HG02885 (cell line): ENCODE measurements around the gene SAMD4A.

Source experiments
- ATAC-seq: cut with Tn5 transposase; IDR thresholded peaks from one replicate; pipeline ENCODE4 v1.9.1; 2021; ENCODE audit warnings: mild to moderate bottlenecking; ENCODE audit not compliant: unreplicated experiment, poor library complexity

SAMD4A gene

DNA sequence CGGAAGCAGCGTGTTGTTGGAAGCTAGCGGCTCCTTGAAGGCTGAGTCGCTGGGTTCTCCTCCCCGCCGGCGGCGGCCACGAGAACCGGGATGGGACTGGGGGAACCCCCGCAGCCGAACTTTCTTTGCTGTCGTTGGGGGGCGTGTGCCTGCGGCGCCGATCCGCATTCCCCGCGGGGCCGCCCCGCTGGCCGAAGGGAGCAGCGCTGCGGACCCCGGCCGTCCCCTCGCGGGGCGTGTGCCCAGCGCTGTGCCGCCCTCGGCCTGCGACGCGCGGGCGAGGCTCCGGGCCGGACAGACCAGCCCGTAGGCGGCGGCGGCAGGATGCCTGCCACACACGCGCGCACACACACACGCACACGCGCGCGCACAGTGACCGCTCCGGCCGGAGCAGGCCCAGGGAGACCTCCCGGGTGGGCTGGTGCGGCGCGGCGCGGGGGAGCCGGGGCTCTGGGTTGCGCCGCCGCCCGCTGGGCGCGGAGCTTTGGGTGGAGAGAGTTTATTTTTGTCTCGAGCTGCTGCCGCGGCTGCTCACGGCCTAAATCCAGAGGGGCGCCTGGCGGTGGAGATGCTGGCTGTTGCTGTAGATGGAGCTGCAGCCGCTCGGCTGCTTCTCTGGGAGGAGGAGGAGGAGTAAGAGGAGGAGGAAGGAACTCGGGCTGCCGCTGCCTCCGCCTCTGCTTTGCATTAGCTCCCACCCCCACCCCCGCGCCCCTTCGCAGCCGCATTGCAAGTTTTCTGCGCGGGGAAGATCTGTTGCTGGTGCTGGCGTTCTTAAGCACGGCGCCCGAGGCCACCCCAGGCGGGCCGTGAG is at the start of gene SAMD4A:
Gene SAMD4A (plus strand): TSS at position 719 of the 814 bp plus-strand sequence. CDS start 789 bp downstream, outside the sequence.
- ATAC-seq = peak; percentile 48

DNA sequence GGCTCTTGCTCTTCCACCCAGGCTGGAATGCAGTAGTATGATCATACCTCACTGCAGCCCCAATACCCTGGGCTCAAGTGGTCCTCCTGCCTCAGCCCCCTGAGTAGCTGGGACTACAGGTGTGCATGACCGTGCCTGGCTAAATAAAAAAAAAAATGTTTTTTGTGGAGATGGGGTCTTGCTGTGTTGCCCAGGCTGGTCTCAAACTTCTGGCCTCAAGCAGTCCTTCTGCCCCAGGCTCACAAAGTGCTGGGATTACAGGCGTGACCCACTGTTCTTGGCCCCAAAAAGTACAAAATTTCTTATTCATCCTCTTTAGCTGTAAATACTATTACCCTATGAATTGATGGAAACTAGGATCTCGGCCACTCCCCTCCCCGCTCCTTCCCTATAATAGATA is 42.5 kb upstream of the SAMD4A start:
- ATAC-seq = no peak

DNA sequence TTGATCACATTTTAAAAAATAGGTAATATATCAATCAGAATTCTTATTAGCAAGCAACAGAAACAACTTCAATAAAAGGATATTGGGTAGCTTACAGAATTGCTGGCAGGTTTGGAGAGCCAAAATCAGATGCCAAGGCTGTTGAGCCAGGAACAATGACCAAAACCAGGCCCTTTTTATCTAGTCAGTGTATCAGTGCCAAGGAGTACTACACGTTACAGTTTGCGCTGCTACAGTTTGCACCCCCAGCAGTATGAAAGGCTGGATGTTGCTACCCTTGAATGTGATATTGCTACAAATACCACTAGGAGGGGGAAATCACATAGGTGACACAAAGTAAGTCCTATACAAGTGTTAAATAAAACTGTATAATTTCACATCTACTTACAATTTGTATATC is 38.0 kb upstream of the SAMD4A start:
- ATAC-seq = no peak

DNA sequence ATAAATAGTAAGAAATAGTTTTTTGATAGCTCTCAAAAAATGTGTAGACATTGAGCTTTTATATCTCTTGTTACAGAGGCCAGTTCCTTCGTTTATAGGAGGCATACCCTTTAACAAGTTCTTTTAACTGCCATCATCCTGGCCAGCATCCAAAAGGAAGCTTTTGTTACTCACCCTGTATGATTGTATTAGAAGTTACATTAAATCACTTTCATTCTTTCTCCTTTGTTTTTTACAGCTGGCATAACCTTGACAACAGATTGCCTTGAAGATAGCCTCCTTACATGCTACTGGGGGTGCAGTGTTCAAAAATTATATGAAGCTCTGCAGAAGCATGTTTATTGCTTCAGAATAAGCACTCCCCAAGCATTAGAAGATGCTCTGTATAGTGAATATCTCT is 37.1 kb upstream of the SAMD4A start:
- ATAC-seq = no peak

DNA sequence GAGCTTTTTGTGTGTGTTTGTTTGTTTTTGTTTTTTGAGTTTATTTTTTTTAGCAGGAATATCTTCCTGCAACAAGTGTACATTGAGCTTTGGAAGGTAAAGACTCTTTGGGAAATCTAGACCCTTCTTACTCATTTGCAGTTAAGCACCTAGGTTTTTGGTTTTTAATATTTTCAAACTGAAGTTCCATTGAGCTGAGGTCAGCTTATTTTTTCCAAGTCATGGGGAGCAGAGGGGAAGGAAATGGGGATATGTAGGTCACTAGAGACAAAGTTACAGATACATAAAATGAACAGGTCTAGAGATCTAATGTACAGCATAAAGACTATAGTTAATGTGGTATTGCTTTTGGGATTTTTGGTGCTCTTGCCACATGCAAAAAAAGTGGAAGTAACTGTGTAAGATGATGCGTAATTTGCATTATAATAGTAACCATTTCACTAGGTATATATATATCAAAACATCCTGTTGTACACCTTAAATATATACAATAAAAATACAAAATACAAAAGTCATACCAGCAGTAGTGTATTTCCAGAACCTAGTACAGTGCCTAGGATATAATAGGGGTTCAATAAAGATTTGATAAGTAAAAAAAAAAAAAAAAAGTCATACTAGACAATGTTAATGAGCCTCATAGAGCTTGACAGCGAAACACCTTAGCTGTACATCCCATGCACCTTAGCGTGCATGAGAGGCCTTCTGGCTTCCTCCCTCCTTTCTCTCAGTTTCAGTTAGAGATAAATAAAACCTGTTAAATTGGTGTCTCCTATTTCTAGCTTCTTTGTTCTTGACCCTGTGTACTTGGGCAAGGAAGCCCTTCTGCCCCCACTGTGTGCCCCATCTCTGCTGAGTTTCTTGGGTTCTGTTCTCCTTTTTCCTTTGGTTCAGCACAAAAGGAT is 34.6 kb upstream of the SAMD4A start:
- peak; percentile 97 for ATAC-seq

DNA sequence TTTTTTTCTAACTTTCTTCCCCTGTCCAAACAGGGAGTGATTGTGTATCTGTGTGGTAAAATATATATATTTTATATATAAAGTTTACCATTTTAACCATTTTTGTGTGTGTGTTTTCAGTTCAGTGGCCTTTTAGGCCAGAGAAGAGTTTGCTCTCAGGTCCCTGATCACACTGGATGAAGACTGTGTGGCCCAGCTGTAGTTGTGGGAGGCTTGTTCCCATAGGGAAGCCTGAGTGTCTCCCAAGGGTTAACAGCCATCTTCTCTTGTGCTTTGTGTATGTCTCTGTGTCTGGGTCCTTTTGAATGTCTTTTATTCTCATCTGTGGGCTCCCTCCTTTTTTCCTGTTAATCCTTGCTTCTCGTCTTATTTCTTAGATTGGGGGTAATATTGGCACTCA is 33.8 kb upstream of the SAMD4A start:
- ATAC-seq = peak; percentile 7

- ATAC-seq = no peak
Observed at GRCh38 chr14:54535126-54535525, 31.8 kb upstream of the SAMD4A start.

DNA sequence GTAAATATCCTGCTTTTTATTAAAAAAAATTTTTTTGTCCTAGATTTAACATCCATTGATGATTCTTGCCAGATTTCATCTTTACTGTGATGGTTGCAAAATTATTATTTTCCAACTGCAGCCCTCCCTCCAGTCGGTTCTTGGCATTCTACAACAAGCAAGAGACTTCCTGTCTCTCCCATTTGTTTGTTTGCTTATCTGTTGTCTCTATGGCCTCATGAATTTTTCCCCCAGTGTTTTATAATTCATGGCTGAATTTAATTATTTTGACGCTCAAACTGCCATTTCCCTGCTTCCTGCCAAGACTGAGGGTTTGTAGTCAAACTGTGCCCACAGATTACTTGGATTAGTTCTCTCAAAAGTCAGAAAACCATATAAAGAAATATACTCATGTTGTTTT is 31.3 kb upstream of the SAMD4A start:
- ATAC-seq = no peak

- ATAC-seq = no peak
Observed at GRCh38 chr14:54537651-54538050, 29.3 kb upstream of the SAMD4A start.

DNA sequence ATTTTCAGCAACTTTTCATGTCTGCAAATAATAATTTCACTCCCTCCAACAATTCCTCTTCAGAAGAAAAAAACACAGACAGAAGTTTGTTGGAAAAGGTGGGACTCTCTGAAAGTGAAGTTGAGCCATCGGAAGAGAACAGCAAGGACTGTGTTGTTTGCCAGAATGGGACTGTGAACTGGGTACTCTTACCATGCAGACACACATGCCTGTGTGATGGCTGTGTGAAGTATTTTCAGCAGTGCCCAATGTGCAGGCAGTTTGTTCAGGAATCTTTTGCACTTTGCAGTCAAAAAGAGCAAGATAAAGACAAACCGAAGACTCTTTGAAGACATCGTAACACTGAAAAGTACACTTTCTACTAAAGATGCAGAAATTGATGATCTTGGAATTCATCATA is 28.9 kb upstream of the SAMD4A start:
- ATAC-seq = no peak

- ATAC-seq = no peak
Observed at GRCh38 chr14:54547583-54547982, 19.3 kb upstream of the SAMD4A start.

GRCh38 chr14:54548491-54548890 is 18.4 kb upstream of the SAMD4A start:
- no peak for ATAC-seq

DNA sequence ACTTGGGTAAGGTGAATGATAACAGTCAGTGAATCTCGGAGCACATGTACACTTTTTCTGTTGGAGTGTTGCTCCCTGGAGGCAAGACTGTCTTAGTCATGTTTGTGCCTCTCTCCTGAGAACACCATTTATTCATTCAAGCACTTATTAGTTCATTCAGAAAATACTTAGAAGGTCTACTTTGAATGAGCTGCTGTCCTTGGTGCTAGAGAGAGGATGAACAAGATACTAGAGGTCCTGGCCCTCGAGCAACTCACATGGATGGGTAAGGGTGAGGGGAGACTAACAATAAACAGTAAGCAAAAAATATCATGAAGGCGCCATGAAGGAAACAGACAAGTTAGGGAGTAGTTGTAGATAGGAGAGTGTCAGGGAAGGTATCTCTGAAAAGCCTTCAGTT is 17.1 kb upstream of the SAMD4A start:
- ATAC-seq = no peak

DNA sequence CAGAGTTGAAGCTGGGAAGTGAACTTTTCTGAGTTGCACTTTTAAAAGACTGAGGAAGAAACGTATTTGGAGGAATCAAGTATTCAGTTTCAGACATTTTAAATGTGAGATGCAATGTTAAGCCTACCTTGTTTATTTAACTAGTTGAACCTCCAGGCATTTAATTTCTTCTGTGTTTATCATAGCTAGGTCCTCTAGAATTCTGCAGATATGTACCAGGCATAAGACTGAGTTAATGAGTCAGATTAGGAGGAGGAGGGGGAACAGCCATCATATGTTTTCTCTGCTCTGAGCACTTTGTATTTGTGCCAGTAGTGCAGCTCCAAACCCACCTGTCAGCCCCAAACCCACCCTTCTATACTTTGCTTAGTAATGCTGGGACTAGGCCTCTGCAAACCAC is 16.4 kb upstream of the SAMD4A start:
- no peak for ATAC-seq

DNA sequence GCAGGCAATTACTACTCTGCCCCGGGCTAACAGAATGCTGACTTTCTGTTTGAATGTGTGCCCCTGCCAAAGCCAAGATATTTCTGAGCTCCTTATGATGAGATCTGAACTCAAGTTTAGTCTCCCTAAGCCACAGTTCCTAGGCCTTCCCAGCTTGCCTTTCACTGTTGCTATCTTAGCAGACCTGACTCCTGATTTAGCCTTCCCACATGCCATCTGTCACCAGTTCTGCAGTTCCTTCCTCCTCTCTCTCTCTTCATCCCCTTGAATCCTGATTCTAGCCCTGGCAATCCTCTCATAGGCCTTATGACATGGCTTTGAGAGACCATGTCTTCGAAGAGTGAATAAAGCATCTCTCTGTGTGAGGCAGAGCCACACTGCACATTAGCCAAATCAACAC is 12.5 kb upstream of the SAMD4A start:
- ATAC-seq = no peak

DNA sequence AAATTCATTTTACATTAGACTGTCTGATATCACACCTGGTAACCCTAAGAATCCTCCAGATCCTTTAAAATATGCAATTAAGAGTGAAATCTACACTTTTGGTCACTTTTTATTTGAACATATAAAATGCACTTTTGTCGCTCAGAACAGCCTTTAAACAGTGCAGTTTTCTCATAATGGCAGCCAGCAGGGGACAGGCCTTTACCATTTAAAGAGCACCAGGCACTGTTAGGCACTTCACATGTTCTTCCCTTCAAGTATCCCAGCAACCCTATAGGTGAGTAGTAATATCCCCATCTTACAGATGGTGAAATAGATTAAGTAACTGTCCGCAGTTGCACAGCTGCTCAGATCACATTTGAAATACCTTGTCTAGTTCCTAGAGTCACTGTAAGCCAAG is 11.3 kb upstream of the SAMD4A start:
- no peak for ATAC-seq

- ATAC-seq = no peak
Observed at GRCh38 chr14:54556535-54556934, 10.4 kb upstream of the SAMD4A start.

DNA sequence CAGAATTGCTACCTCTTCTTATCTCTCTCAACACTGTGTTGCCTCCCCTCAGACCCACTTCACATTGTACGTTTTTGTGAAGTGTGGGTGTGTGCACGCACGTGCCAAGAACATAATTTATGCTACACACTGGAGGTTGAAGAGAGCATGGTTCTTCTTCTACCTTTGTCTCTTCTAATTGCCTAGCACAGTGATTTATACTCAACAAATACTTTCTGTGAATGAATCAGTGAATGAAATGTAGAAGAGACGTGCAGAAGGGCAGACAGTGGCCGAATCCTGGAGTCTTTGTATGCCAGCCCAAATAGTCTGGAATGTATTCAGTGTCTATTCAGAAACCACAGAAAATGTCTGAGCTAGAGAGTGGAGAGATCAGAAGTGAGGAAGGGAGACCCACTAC is 4.6 kb upstream of the SAMD4A start:
- no peak for ATAC-seq

DNA sequence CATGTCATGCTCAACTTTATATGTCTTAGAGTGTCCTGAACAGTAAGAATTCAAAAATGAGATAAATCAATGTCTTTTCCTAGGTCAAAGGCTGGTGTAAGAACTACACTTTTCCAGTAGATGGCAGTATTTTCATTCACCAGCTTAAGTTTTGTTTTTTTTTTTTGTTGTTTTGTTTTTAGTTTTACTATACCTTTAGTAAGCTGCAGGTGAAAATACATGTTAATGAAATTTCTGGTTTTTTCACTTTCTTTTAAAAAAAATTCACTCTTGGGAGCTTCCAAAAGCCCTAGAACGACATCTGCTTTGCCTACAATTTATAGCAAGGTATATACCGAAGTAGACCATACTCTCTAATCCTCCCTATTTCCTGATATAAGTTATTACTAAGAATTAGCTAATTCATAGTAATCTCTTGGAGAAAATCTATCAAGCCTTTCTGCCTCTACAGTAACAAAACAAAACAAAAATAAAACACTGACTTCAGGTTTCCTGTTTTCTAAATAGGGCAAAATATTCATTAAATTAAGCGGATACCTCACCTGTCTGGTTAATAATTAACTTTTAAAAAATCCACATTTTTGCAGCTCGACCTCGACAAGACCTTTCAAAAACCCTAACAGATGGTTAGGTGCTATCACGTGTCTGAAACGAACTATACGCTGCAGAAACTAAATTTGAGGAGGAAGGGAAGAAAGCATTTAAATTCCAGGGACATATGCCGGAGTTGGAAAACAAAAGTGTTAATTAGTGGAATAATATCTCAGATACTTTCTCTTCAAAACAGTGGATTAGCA is 2.7 kb upstream of the SAMD4A start:
- ATAC-seq = no peak

DNA sequence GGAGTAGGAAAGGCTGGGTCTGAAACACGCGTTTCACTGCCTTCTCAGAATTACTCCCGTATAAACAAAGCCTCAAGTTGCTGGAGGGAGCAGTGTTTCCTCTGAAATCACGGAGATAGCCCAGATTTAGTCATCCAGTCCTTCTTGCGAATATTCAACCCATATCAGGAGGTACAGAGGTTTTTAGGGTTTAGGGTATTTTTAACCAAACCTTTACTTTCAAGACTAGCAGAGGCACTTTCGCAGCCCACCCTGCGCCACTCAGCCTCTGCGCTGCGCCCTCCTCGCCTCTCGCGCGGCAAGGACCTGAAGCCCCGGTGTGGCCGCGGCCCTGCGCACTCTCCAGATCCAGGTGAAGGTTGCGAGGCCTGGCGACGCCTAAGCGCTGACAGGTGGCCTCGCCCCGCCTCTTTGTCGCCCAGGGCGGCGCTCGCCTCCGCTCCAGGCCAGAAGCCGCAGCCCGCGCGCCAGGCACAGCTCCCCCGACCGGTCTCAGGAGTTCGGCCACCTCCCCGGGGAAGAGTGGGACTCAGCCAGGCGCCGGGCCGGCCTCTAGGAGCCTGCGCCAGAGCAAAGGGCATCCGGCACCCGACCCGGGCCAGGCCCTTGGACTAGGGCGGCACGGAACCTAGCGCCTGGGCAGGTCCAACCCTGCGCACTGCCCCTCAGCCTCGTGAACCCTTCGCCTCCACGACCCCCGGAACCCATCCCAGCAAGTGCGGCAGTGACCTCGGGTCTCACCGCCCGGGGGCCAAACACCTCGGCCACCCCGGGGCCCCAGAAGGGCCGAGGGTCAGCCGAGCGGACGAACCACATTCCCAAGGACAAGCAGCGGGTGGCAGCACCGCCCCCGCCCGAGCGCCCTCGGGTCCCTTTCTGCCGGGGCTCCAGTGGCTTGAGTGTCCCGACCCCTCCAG is 1.8 kb upstream of the SAMD4A start:
- ATAC-seq = peak; percentile 49
